ENCODE measurements around the gene SHKBP1. TPM values are rescaled to one million over a fixed set of nuclear protein-coding genes. Genes with fewer than 3 reads are reported as not detected.

The SHKBP1 gene
- total and polyA plus RNA-seq, 2 donors (not counting 1 experiment from before 2014, with no cell fraction given): 179 to 227 TPM

GRCh38 chr19:40583283-40583682 lies 6.6 kb downstream of the SHKBP1 start:
- ATAC-seq (ENCODE audit: low read depth) (no peak), DNase-seq (no peak)
- CTCF ChIA-PET: no interaction called here
- POLR2A ChIA-PET: interaction anchor here (1.2 kb wide), 1 partner anchor 12 kb away, joined by 4 read pairs; no protein-coding TSS in a partner anchor
- TF ChIP-seq CTCF (IDR thresholded peaks at IDR 0.05) (no peak), EZH2 (IDR thresholded peaks at IDR 0.05; ENCODE audit: borderline replicate concordance, insufficient read depth, low read depth, low read length, poor library complexity, severe bottlenecking) (no peak)
- Histone ChIP-seq H3K4me2 (replicated peaks; ENCODE audit: low read depth, low read length, poor library complexity, severe bottlenecking) (no peak overlapping the region), H3K27me3 (replicated peaks in 1 of 4; ENCODE audit: control extremely low read depth in 1 of 4, control insufficient read depth in 3 of 4, insufficient read depth in 4 of 4, low read length in 3 of 4) (no peaks in the 10 kb centered on the region), H2AFZ (ENCODE audit: insufficient read depth, low read depth, low read length, poor library complexity, severe bottlenecking) (no peak overlapping the region), H3K4me1 (ENCODE audit: control insufficient read depth in 2 of 2, insufficient read depth in 2 of 2, low read length in 2 of 2) (peaks cover 9 to 23% of the 10 kb centered on the region in 2 donors), H3K9ac (ENCODE audit: low read length) (no peak overlapping the region), H3K4me3 (ENCODE audit: control extremely low read depth in 1 of 5, extremely low read depth in 1 of 5, insufficient read depth in 1 of 5, low read depth in 2 of 5, low read length in 4 of 5) (no peak overlapping the region), H3K36me3 (replicated peaks in 1 of 2; ENCODE audit: control extremely low read depth in 1 of 2, control insufficient read depth in 1 of 2, extremely low read depth in 1 of 2, insufficient read depth in 2 of 2, low read length in 1 of 2) (peaks cover 4 to 77% of the 10 kb centered on the region in 2 experiments), H3K79me2 (ENCODE audit: control insufficient read depth, insufficient read depth, low read length) (peaks cover 3% of the 10 kb centered on the region), H4K20me1 (ENCODE audit: control insufficient read depth, insufficient read depth, low read length, poor library complexity, severe bottlenecking) (peaks cover 8% of the 10 kb centered on the region), H3K9me3 (ENCODE audit: control extremely low read depth in 1 of 3, control insufficient read depth in 2 of 3, insufficient read depth in 1 of 3, low read length in 2 of 3) (no peaks in the 10 kb centered on the region), H3K27ac (ENCODE audit: low read length in 2 of 2) (no peak overlapping the region)
- H3K4me3 Mint-ChIP-seq: no peak overlapping the region
- WGBS (ENCODE audit: insufficient coverage): 90% methylated on average over 8 of the region's 14 CpGs
- intact Hi-C loops (cut with micrococcal nuclease): no loop called here
- no peaks in the 10 kb centered on the region for H3K9me3 Mint-ChIP-seq (ENCODE audit: insufficient read depth)
- H3K27me3 Mint-ChIP-seq: no peaks in the 10 kb centered on the region
- no peak overlapping the region for H3K27ac Mint-ChIP-seq
- peaks cover 27% of the 10 kb centered on the region for H3K4me1 Mint-ChIP-seq

GRCh38 chr19:40584007-40584406 lies 7.3 kb downstream of the SHKBP1 start:
- no peaks in the 10 kb centered on the region for H3K79me2 ChIP-seq (ENCODE audit: control insufficient read depth, insufficient read depth, low read length)
- no peaks in the 10 kb centered on the region for H3K27me3 Mint-ChIP-seq
- ChIA-PET POLR2A (interaction anchor here (1.2 kb wide), 1 partner anchor 13 kb away, joined by 4 read pairs; no protein-coding TSS in a partner anchor), CTCF (no interaction called here)
- H3K9me3 Mint-ChIP-seq (ENCODE audit: insufficient read depth): no peaks in the 10 kb centered on the region
- DNase-seq (no peak), ATAC-seq (ENCODE audit: low read depth) (no peak)
- no peak overlapping the region for H3K4me3 Mint-ChIP-seq
- H3K27ac Mint-ChIP-seq: no peak overlapping the region
- H4K20me1 ChIP-seq (ENCODE audit: control insufficient read depth, insufficient read depth, low read length, poor library complexity, severe bottlenecking): peaks cover 8% of the 10 kb centered on the region
- H3K4me2 ChIP-seq (replicated peaks; ENCODE audit: low read depth, low read length, poor library complexity, severe bottlenecking): no peak overlapping the region
- no peak overlapping the region for H3K4me3 ChIP-seq (ENCODE audit: control extremely low read depth in 1 of 5, extremely low read depth in 1 of 5, insufficient read depth in 1 of 5, low read depth in 2 of 5, low read length in 4 of 5)
- peaks cover 4 to 16% of the 10 kb centered on the region in 2 donors for H3K4me1 ChIP-seq (ENCODE audit: control insufficient read depth in 2 of 2, insufficient read depth in 2 of 2, low read length in 2 of 2)
- H3K4me1 Mint-ChIP-seq: peaks cover 22% of the 10 kb centered on the region
- H3K9me3 ChIP-seq (ENCODE audit: control extremely low read depth in 1 of 3, control insufficient read depth in 2 of 3, insufficient read depth in 1 of 3, low read length in 2 of 3): no peaks in the 10 kb centered on the region
- no peak for TF ChIP-seq EZH2 (IDR thresholded peaks at IDR 0.05; ENCODE audit: borderline replicate concordance, insufficient read depth, low read depth, low read length, poor library complexity, severe bottlenecking)
- no peak for TF ChIP-seq CTCF (IDR thresholded peaks at IDR 0.05)
- H3K9ac ChIP-seq (ENCODE audit: low read length): no peak overlapping the region
- H2AFZ ChIP-seq (ENCODE audit: insufficient read depth, low read depth, low read length, poor library complexity, severe bottlenecking): no peak overlapping the region
- H3K27ac ChIP-seq (ENCODE audit: low read length in 2 of 2): no peak overlapping the region
- intact Hi-C loops (cut with micrococcal nuclease): no loop called here
- H3K36me3 ChIP-seq (replicated peaks in 1 of 2; ENCODE audit: control extremely low read depth in 1 of 2, control insufficient read depth in 1 of 2, extremely low read depth in 1 of 2, insufficient read depth in 2 of 2, low read length in 1 of 2): peaks cover 4 to 77% of the 10 kb centered on the region in 2 experiments
- WGBS (ENCODE audit: insufficient coverage): no CpG with 5 or more reads among the region's 5 CpGs
- H3K27me3 ChIP-seq (replicated peaks in 1 of 4; ENCODE audit: control extremely low read depth in 1 of 4, control insufficient read depth in 3 of 4, insufficient read depth in 4 of 4, low read length in 3 of 4): no peaks in the 10 kb centered on the region
